Muscle of leg (tissue), 11 donors: ENCODE data around the gene ZNF195. TPM values are rescaled to one million over a fixed set of nuclear protein-coding genes. Genes with fewer than 3 reads are reported as not detected.
"Not testable (repeated sequence)": the region's sequence is repeated elsewhere in the genome, so short reads cannot be mapped to it uniquely, and the experiment has no call there.

Source experiments
- DNase-seq: peaks from one replicate; pipeline ENCODE4 v3.0.0; 2013
- H3K27ac ChIP-seq: one replicate; pipeline ENCODE4 v1.5.1; 2013; ENCODE audit warnings: mild to moderate bottlenecking, low read length, control low read depth
- H3K27me3 ChIP-seq: one replicate; pipeline ENCODE4 v1.6.1; 2013; ENCODE audit warnings: low read length; ENCODE audit not compliant: control insufficient read depth, insufficient read depth
- H3K36me3 ChIP-seq: one replicate; pipeline ENCODE4 v1.6.1; 2013; ENCODE audit warnings: low read length; ENCODE audit not compliant: control insufficient read depth, insufficient read depth
- H3K4me1 ChIP-seq: one replicate; pipeline ENCODE4 v1.6.1; 2013; ENCODE audit warnings: low read length; ENCODE audit not compliant: control insufficient read depth, insufficient read depth
- H3K4me3 ChIP-seq: one replicate; pipeline ENCODE4 v1.5.1; 2013; ENCODE audit warnings: low read length, control low read depth
- H3K9me3 ChIP-seq: replicated peaks from 2 replicates; pipeline ENCODE4 v1.6.1; 2013; ENCODE audit warnings: low read depth, low read length; ENCODE audit not compliant: control insufficient read depth
- WGBS: methylation state at CpG from one replicate; pipeline ENCODE4 v1.1.5; 2013; ENCODE audit warnings: missing lambda C conversion rate; ENCODE audit not compliant: insufficient coverage; 5-methylcytosine and 5-hydroxymethylcytosine counted together
- polyA plus RNA-seq, 8 donors: library from polyadenylated mRNA; unstranded; fragments of 120-200 nt; gene quantifications; one replicate each; pipeline versions ENCODE4 v1.2.1 to v1.2.3, GENCODE V29; 2013; ENCODE audit warnings: inconsistent platforms in 1 of 8, low replicate concordance in 1 of 8; ENCODE audit not compliant: insufficient read length in 8 of 8, insufficient read depth in 1 of 8
- total RNA-seq: library from RNA; stranded (reverse); fragments of 120-200 nt; gene quantifications from one replicate; pipeline ENCODE4 v1.2.4, GENCODE V29; 2013

ZNF195 gene
- total and polyA plus RNA-seq, 9 donors = 13.0 to 20.9 (median 15.6) TPM

DNA sequence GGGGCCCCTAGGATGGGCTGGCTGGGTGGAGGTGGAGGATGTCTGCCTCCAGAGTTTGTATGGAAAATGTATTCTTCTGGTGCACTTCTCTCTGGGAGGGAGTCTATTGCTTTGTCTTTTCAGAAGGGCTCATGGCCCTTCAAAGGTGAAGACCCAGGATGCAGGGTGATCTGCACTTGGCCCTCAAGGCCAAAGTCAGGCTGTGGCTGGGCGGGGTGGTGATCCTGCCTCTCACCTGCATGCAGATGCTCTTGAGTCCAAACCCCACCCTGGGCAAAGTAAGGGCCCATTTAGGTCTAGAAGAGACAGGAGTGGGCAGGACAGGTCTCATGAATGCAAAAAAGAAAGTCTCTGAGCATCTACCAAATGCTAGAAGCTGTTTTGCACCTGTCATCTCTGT lies 40.5 kb upstream of the ZNF195 start:
- WGBS = no CpG with 5 or more reads among the region's 1 CpG
- not testable (repeated sequence) for H3K4me1 ChIP-seq, DNase-seq, H3K27ac ChIP-seq, H3K36me3 ChIP-seq, H3K9me3 ChIP-seq, H3K27me3 ChIP-seq, H3K4me3 ChIP-seq

DNA sequence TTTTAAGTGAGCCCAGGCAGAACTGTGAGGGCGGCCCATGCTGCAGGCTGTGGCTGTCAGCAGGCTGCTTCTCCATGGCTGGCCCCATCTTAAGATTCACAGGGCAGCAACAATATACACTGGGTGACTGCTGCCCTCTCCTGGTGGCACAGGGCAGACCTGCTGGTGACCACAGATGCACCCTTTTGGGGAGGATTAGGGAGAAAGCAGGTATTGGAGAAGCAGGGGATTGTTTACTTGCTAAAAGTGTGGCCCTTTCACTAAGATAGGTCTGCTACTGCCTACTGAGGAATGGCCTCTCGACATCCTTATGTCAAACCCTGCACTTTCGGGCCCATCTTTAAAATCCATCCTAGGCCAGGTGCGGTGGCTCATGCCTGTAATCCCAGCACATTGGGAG lies 38.1 kb upstream of the ZNF195 start:
- WGBS = 50% methylated on average over 3 of the region's 4 CpGs

DNA sequence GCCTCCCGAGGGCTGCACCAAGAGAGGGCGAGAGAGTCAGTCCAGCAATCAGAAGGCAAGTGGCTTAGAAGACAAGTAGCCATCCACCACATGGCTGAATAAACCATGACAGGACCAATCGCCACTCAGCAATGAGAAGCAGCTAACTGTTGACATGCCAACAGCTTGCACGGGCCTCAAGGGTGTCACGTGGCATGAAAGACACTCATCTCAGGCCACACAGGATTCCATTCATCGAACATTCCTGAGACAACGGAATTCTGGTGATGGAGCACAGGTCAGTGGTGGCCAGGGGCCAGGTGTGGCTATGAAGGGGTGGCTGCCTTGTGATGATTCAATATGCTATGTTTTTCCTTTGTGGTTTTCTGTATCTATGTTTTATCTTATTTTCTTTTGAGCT lies 36.4 kb upstream of the ZNF195 start:
- H3K4me3 ChIP-seq, H3K36me3 ChIP-seq, H3K27me3 ChIP-seq, H3K4me1 ChIP-seq, H3K27ac ChIP-seq, H3K9me3 ChIP-seq, DNase-seq: not testable (repeated sequence)
- no CpG with 5 or more reads among the region's 7 CpGs for WGBS

More for the DNA sequence above, 38.1 kb upstream of the ZNF195 start:
- not testable (repeated sequence) for H3K4me3 ChIP-seq, H3K36me3 ChIP-seq, H3K9me3 ChIP-seq, H3K4me1 ChIP-seq, H3K27me3 ChIP-seq, H3K27ac ChIP-seq
- DNase-seq = peak; percentile 61

- not testable (repeated sequence) for DNase-seq, H3K9me3 ChIP-seq, H3K4me3 ChIP-seq, H3K4me1 ChIP-seq, H3K27me3 ChIP-seq, H3K27ac ChIP-seq, H3K36me3 ChIP-seq
- 84% methylated on average over 20 of the region's 24 CpGs for WGBS
Measured at GRCh38 chr11:3413666-3414065, 34.7 kb upstream of the ZNF195 start.

DNA sequence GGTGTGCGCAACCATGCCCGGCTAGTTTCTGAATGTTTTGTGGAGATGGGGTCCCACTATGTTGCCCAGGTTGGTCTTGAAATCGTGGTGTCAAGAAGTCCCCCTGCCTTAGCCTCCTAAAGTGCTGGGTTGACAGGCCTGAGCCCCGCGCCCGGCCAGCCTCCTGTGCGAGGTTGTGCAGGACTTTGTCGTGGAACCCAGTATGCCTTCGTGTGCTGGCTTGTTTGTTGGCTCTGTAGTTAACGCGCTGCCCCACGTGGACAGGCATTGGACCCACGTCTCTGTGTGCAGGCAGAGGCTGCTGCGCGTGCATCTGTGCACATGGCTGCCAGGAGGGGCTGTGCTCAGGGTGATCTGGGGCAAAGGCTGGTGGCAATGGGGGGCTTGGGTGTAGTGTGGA lies 33.9 kb upstream of the ZNF195 start:
- H3K27ac ChIP-seq = no peak overlapping the region
- no peaks in the 10 kb centered on the region for H3K4me1 ChIP-seq
- DNase-seq = no peak
- H3K36me3 ChIP-seq = no peaks in the 10 kb centered on the region
- no peak overlapping the region for H3K4me3 ChIP-seq
- H3K27me3 ChIP-seq = no peaks in the 10 kb centered on the region
- no peaks in the 10 kb centered on the region for H3K9me3 ChIP-seq
- WGBS = 88% methylated on average over 13 of the region's 15 CpGs

DNA sequence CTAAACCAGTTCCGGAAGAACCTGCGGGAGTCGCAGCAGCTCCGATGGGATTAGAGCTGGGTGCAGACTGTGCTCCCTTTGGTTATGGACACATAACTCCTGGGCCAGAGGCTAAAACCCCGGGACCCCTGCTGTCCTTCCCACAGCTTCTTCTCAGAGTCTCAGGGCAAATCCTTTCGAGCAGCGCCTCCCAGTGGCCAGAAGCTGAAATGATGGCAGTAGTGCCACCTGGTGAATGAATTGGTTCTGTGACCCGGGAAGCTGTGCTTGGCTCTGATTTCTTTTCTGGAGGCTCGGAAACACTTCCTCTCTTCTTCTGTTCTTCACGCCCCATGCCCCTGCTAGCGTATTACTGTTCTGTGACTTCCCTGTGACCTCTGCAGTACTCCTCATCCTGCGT lies 29.8 kb upstream of the ZNF195 start:
- WGBS = 23% methylated on average over 9 of the region's 12 CpGs
- peak; percentile 65 for DNase-seq

GRCh38 chr11:3408058-3408605 lies 29.2 kb upstream of the ZNF195 start:
- 57% methylated on average over 5 of the region's 8 CpGs for WGBS
- H3K4me1 ChIP-seq, H3K27me3 ChIP-seq, H3K4me3 ChIP-seq, H3K27ac ChIP-seq, DNase-seq, H3K9me3 ChIP-seq, H3K36me3 ChIP-seq: not testable (repeated sequence)

More for the DNA sequence above, 29.8 kb upstream of the ZNF195 start:
- H3K27me3 ChIP-seq, H3K9me3 ChIP-seq, H3K36me3 ChIP-seq, H3K27ac ChIP-seq, H3K4me1 ChIP-seq, H3K4me3 ChIP-seq: not testable (repeated sequence)

GRCh38 chr11:3406937-3407336 lies 28.0 kb upstream of the ZNF195 start:
- not testable (repeated sequence) for H3K9me3 ChIP-seq, H3K36me3 ChIP-seq, H3K27me3 ChIP-seq, H3K4me3 ChIP-seq, H3K27ac ChIP-seq, DNase-seq, H3K4me1 ChIP-seq
- WGBS = 68% methylated on average over 7 of the region's 9 CpGs

DNA sequence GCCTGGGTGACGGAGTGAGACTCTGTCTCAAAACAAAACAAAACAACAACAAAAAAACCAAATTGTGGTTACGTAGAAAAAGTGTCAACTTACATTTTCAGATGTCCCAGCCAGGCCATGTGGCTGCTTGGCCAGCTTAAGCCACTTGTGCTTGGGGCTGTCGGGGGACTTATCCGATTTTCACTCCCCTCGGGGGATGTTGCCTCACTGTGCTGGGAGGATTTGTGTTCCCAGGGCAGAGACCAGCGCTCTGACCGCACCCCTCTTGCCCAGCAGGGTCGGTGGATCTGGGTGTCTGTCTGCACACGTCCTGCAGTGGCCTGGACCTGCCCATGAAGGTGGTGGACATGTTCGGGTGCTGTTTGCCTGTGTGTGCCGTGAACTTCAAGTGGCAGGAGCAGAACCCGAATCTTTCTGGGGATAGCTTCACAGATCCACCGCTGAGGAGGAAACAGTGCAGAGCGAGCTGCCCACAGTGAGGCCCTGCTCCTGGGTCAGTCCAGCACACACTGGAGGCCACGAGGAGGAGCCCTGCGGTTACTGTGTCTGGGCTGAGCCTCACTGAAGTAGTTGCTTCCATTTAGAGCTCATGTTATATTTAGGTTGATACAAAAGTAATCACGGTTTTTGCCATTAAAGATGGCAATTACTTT lies 27.4 kb upstream of the ZNF195 start:
- not testable (repeated sequence) for H3K27me3 ChIP-seq, DNase-seq, H3K9me3 ChIP-seq, H3K4me1 ChIP-seq, H3K4me3 ChIP-seq, H3K27ac ChIP-seq, H3K36me3 ChIP-seq
- WGBS = 60% methylated on average over 9 of the region's 17 CpGs

- not testable (repeated sequence) for H3K4me3 ChIP-seq, H3K36me3 ChIP-seq, H3K9me3 ChIP-seq, H3K27ac ChIP-seq, H3K4me1 ChIP-seq, H3K27me3 ChIP-seq
- peak; percentile 72 for DNase-seq
- WGBS = 31% methylated on average over 14 of the region's 22 CpGs
Measured at GRCh38 chr11:3404076-3404925, 25.4 kb upstream of the ZNF195 start.
